Lower lobe of right lung (tissue), 2 donors: ENCODE data around the gene RAB1A. TPM values are rescaled to one million over a fixed set of nuclear protein-coding genes. Genes with fewer than 3 reads are reported as not detected.
A peak's percentile ranks its signal among the peaks of the same experiment; 100 is the strongest.

Experiments used
- ATAC-seq, 2 donors: fragments of 200-7000 bp; cut with Tn5 transposase; one replicate each; pipeline ENCODE4 v1.9.1; 2020 to 2022; ENCODE audit warnings: mild to moderate bottlenecking in 2 of 2, moderate library complexity in 2 of 2
- DNase-seq: peaks from one replicate; pipeline ENCODE4 v3.0.0-alpha.2; 2020
- H3K27ac ChIP-seq: fragments of 200-600 bp; one replicate; pipeline ENCODE4 v1.8.0; 2022
- H3K27me3 ChIP-seq: fragments of 200-600 bp; one replicate; pipeline ENCODE4 v1.8.0; 2022; ENCODE audit warnings: low read depth
- H3K36me3 ChIP-seq: fragments of 200-600 bp; one replicate; pipeline ENCODE4 v1.8.0; 2022; ENCODE audit warnings: mild to moderate bottlenecking
- H3K4me1 ChIP-seq: fragments of 200-600 bp; one replicate; pipeline ENCODE4 v1.8.0; 2022
- H3K4me3 ChIP-seq: fragments of 200-600 bp; one replicate; pipeline ENCODE4 v1.8.0; 2022; ENCODE audit warnings: mild to moderate bottlenecking
- H3K9me3 ChIP-seq: fragments of 200-600 bp; one replicate; pipeline ENCODE4 v1.8.0; 2022
- CTCF ChIP-seq: fragments of 200-600 bp; IDR thresholded peaks from one replicate; pipeline ENCODE4 v1.8.0; 2022; ENCODE audit warnings: antibody characterized with exemption, mild to moderate bottlenecking
- intact Hi-C: fragments of 100-400 bp; cut with DNase I; formaldehyde crosslinking; loops from one replicate; pipeline ENCODE4 v1.11.0; 2022
- total RNA-seq: library from RNA; stranded (reverse); fragmentation: NEBNext Ultra II Directional; extraction: Animal tissue kit (Norgen Biotek cat#: 25700); gene quantifications from one replicate; pipeline ENCODE4 v1.2.1, GENCODE V29; 2021
- donor health status: DM: no; HTN: yes; CAD: no; lungs with severe emphysema.

The RAB1A gene
- total RNA-seq, 1 donor from 2014 or later: 145 TPM

GRCh38 chr2:65085148-65085547 lies 44.8 kb downstream of the RAB1A start:
- no peak for DNase-seq
- Histone ChIP-seq H3K27me3 (no peaks in the 10 kb centered on the region), H3K4me1 (peaks cover 35% of the 10 kb centered on the region), H3K9me3 (no peaks in the 10 kb centered on the region), H3K4me3 (no peak overlapping the region), H3K36me3 (peaks cover 94% of the 10 kb centered on the region), H3K27ac (no peak overlapping the region)
- TF ChIP-seq CTCF: no peak
- no peak for ATAC-seq
- intact Hi-C loops: no loop called here

GRCh38 chr2:65081232-65081685 lies 48.6 kb downstream of the RAB1A start:
- DNase-seq (no peak), ATAC-seq (peak; percentile 69 to 83)
- H3K9me3 ChIP-seq: no peaks in the 10 kb centered on the region
- no peak overlapping the region for H3K4me3 ChIP-seq
- peaks cover 19% of the 10 kb centered on the region for H3K4me1 ChIP-seq
- H3K36me3 ChIP-seq: peaks cover 94% of the 10 kb centered on the region
- TF ChIP-seq CTCF: no peak
- H3K27ac ChIP-seq: peak overlapping the region; percentile 46
- no peaks in the 10 kb centered on the region for H3K27me3 ChIP-seq
- intact Hi-C loops: no loop called here

GRCh38 chr2:65079017-65079416 lies 50.9 kb downstream of the RAB1A start:
- intact Hi-C loops: no loop called here
- H3K4me3 ChIP-seq: no peak overlapping the region
- H3K27me3 ChIP-seq: no peaks in the 10 kb centered on the region
- no peak overlapping the region for H3K27ac ChIP-seq
- H3K9me3 ChIP-seq: no peaks in the 10 kb centered on the region
- DNase-seq (no peak), ATAC-seq (no peak)
- no peak for TF ChIP-seq CTCF
- H3K36me3 ChIP-seq: peaks cover 84% of the 10 kb centered on the region
- peaks cover 34% of the 10 kb centered on the region for H3K4me1 ChIP-seq

GRCh38 chr2:65077898-65078297 lies 52.0 kb downstream of the RAB1A start:
- ATAC-seq (no peak), DNase-seq (no peak)
- Histone ChIP-seq H3K9me3 (no peaks in the 10 kb centered on the region), H3K4me3 (no peak overlapping the region), H3K27me3 (no peaks in the 10 kb centered on the region), H3K4me1 (peaks cover 34% of the 10 kb centered on the region), H3K27ac (no peak overlapping the region), H3K36me3 (peaks cover 84% of the 10 kb centered on the region)
- TF ChIP-seq CTCF: no peak
- intact Hi-C loops: no loop called here

GRCh38 chr2:65076345-65076710 lies 53.6 kb downstream of the RAB1A start:
- no peak for DNase-seq
- Histone ChIP-seq H3K27ac (peak overlapping the region; percentile 44), H3K9me3 (no peaks in the 10 kb centered on the region), H3K4me1 (peaks cover 22% of the 10 kb centered on the region), H3K27me3 (no peaks in the 10 kb centered on the region), H3K36me3 (peaks cover 84% of the 10 kb centered on the region), H3K4me3 (no peak overlapping the region)
- TF ChIP-seq CTCF: no peak
- peak in 1 of 2 donors; percentile 25 for ATAC-seq
- intact Hi-C loops: no loop called here
